Measurements from ENCODE around the gene HBS1L. TPM values are rescaled to one million over a fixed set of nuclear protein-coding genes. Genes with fewer than 3 reads are reported as not detected.
A peak's percentile ranks its signal among the peaks of the same experiment; 100 is the strongest.

The HBS1L gene
- polyA plus RNA-seq, 1 donor from 2014 or later, result 38.0 TPM

- H3K4me1 Mint-ChIP-seq, result peaks cover 15 to 26% (median 23%) of the 10 kb centered on the region in 3 donors
- H3K9me3 Mint-ChIP-seq, result no peaks in the 10 kb centered on the region
- H3K36me3 Mint-ChIP-seq, result peaks cover 2% of the 10 kb centered on the region
- no peaks in the 10 kb centered on the region for H3K27me3 Mint-ChIP-seq
- H3K27ac Mint-ChIP-seq, result peak overlapping the region in 2 of 3 donors; percentile 1 to 48
- peak overlapping the region in 1 of 4 donors; percentile 2 for H3K4me3 Mint-ChIP-seq
These were observed 46.3 kb downstream of the HBS1L start for GRCh38 chr6:135008072-135008940.

- H3K4me3 Mint-ChIP-seq, result no peak overlapping the region
- H3K9me3 Mint-ChIP-seq, result no peaks in the 10 kb centered on the region
- H3K27me3 Mint-ChIP-seq, result no peaks in the 10 kb centered on the region
- H3K36me3 Mint-ChIP-seq, result peaks cover 2% of the 10 kb centered on the region
- H3K27ac Mint-ChIP-seq, result no peak overlapping the region
- H3K4me1 Mint-ChIP-seq, result peaks cover 19 to 22% (median 21%) of the 10 kb centered on the region in 3 donors
These were observed 48.2 kb downstream of the HBS1L start for GRCh38 chr6:135006386-135006914.

GRCh38 chr6:135004399-135004798 lies 50.2 kb downstream of the HBS1L start:
- Mint-ChIP-seq H3K9me3 (no peaks in the 10 kb centered on the region), H3K4me1 (peaks cover 20 to 21% (median 21%) of the 10 kb centered on the region in 3 donors), H3K27me3 (no peaks in the 10 kb centered on the region), H3K36me3 (peaks cover 2% of the 10 kb centered on the region), H3K4me3 (no peak overlapping the region), H3K27ac (no peak overlapping the region)

GRCh38 chr6:135002974-135003703 lies 51.5 kb downstream of the HBS1L start:
- Mint-ChIP-seq H3K4me3 (peak overlapping the region in 1 of 4 donors; percentile 18), H3K27me3 (no peaks in the 10 kb centered on the region), H3K27ac (peak overlapping the region in 1 of 3 donors; percentile 4), H3K36me3 (no peaks in the 10 kb centered on the region), H3K9me3 (no peaks in the 10 kb centered on the region), H3K4me1 (peaks cover 9 to 11% (median 11%) of the 10 kb centered on the region in 3 donors)

GRCh38 chr6:135002229-135002844 lies 52.3 kb downstream of the HBS1L start:
- Mint-ChIP-seq H3K9me3 (no peaks in the 10 kb centered on the region), H3K4me1 (peaks cover 4 to 6% (median 6%) of the 10 kb centered on the region in 3 donors), H3K4me3 (peak overlapping the region in 1 of 4 donors; percentile 28), H3K27ac (no peak overlapping the region), H3K27me3 (no peaks in the 10 kb centered on the region), H3K36me3 (peaks cover 3% of the 10 kb centered on the region)

GRCh38 chr6:134999107-134999506 lies 55.5 kb downstream of the HBS1L start:
- H3K36me3 Mint-ChIP-seq, result peaks cover 4% of the 10 kb centered on the region
- H3K9me3 Mint-ChIP-seq, result no peaks in the 10 kb centered on the region
- H3K4me1 Mint-ChIP-seq, result peaks cover 4 to 6% (median 6%) of the 10 kb centered on the region in 3 donors
- H3K27me3 Mint-ChIP-seq, result no peaks in the 10 kb centered on the region
- H3K4me3 Mint-ChIP-seq, result no peak overlapping the region
- H3K27ac Mint-ChIP-seq, result no peak overlapping the region

- no peak overlapping the region for H3K27ac Mint-ChIP-seq
- H3K9me3 Mint-ChIP-seq, result no peaks in the 10 kb centered on the region
- H3K4me3 Mint-ChIP-seq, result no peak overlapping the region
- peaks cover 4% of the 10 kb centered on the region for H3K36me3 Mint-ChIP-seq
- H3K27me3 Mint-ChIP-seq, result no peaks in the 10 kb centered on the region
- H3K4me1 Mint-ChIP-seq, result peaks cover 0 to 2% (median under 1%) of the 10 kb centered on the region in 3 donors
These were observed 57.3 kb downstream of the HBS1L start for GRCh38 chr6:134997133-134997995.

- Mint-ChIP-seq H3K4me1 (peaks cover 0 to 2% (median 0%) of the 10 kb centered on the region in 3 donors), H3K27ac (no peak overlapping the region), H3K4me3 (no peak overlapping the region), H3K36me3 (peaks cover 4% of the 10 kb centered on the region), H3K9me3 (no peaks in the 10 kb centered on the region), H3K27me3 (no peaks in the 10 kb centered on the region)
These were observed 59.1 kb downstream of the HBS1L start for GRCh38 chr6:134995536-134995935.

- Mint-ChIP-seq H3K36me3 (peaks cover 4% of the 10 kb centered on the region), H3K4me3 (no peak overlapping the region), H3K27ac (peak overlapping the region in 1 of 3 donors; percentile 23), H3K9me3 (no peaks in the 10 kb centered on the region), H3K27me3 (no peaks in the 10 kb centered on the region), H3K4me1 (peaks cover 0 to 2% (median 0%) of the 10 kb centered on the region in 3 donors)
These were observed 60.2 kb downstream of the HBS1L start for GRCh38 chr6:134994431-134994830.

- Mint-ChIP-seq H3K4me1 (peaks cover 0 to 3% (median 2%) of the 10 kb centered on the region in 3 donors), H3K9me3 (no peaks in the 10 kb centered on the region), H3K27me3 (no peaks in the 10 kb centered on the region), H3K27ac (no peak overlapping the region), H3K4me3 (no peak overlapping the region), H3K36me3 (peaks cover 6% of the 10 kb centered on the region)
These were observed 62.5 kb downstream of the HBS1L start for GRCh38 chr6:134992155-134992554.

GRCh38 chr6:134990262-134990661 lies 64.4 kb downstream of the HBS1L start:
- no peaks in the 10 kb centered on the region for H3K27me3 Mint-ChIP-seq
- peaks cover 6% of the 10 kb centered on the region for H3K36me3 Mint-ChIP-seq
- peaks cover 0 to 3% (median 2%) of the 10 kb centered on the region in 3 donors for H3K4me1 Mint-ChIP-seq

GRCh38 chr6:134984821-134985220 lies 69.8 kb downstream of the HBS1L start:
- H3K27ac Mint-ChIP-seq, result no peak overlapping the region
- H3K27me3 Mint-ChIP-seq, result no peaks in the 10 kb centered on the region
- H3K9me3 Mint-ChIP-seq, result no peaks in the 10 kb centered on the region
- peaks cover 6 to 8% (median 7%) of the 10 kb centered on the region in 3 donors for H3K4me1 Mint-ChIP-seq
- H3K36me3 Mint-ChIP-seq, result peaks cover 22% of the 10 kb centered on the region
- no peak overlapping the region for H3K4me3 Mint-ChIP-seq

More at GRCh38 chr6:134990262-134990661, 64.4 kb downstream of the HBS1L start:
- H3K27ac Mint-ChIP-seq, result no peak overlapping the region
- H3K9me3 Mint-ChIP-seq, result no peaks in the 10 kb centered on the region
- H3K4me3 Mint-ChIP-seq, result no peak overlapping the region

- Mint-ChIP-seq H3K4me1 (peaks cover 6 to 13% (median 7%) of the 10 kb centered on the region in 3 donors), H3K9me3 (no peaks in the 10 kb centered on the region), H3K27me3 (no peaks in the 10 kb centered on the region), H3K4me3 (no peak overlapping the region), H3K27ac (no peak overlapping the region), H3K36me3 (peaks cover 23% of the 10 kb centered on the region)
These were observed 70.8 kb downstream of the HBS1L start for GRCh38 chr6:134983823-134984222.

- Mint-ChIP-seq H3K9me3 (no peaks in the 10 kb centered on the region), H3K27me3 (no peaks in the 10 kb centered on the region), H3K4me3 (no peak overlapping the region), H3K27ac (no peak overlapping the region), H3K4me1 (peaks cover 7 to 11% (median 8%) of the 10 kb centered on the region in 3 donors), H3K36me3 (peaks cover 25% of the 10 kb centered on the region)
These were observed 72.5 kb downstream of the HBS1L start for GRCh38 chr6:134982161-134982560.
